HEK293T (cell line): ENCODE data around the gene CC2D1A.
"Not testable (repeated sequence)": the region's sequence is repeated elsewhere in the genome, so short reads cannot be mapped to it uniquely, and the experiment has no call there.

Experiments used
- CTCF ChIA-PET: fragments of 350-600 bp; formaldehyde crosslinking; extraction: SDS; loops from one replicate; lab custom pipeline; 2021; ENCODE audit warnings: antibody characterized with exemption, inconsistent platforms; lab: Yijun Ruan, JAX
- POLR2A ChIA-PET: fragments of 350-600 bp; formaldehyde crosslinking; extraction: SDS; loops from one replicate; lab custom pipeline; 2020; ENCODE audit warnings: antibody characterized with exemption, inconsistent platforms; lab: Yijun Ruan, JAX
- DNase-seq: peaks from one replicate; pipeline ENCODE4 v3.0.0; 2012; ENCODE audit warnings: mixed read lengths; ENCODE audit errors: extremely low spot score
- ARNT ChIP-seq: fragments of 450-650 bp; IDR thresholded peaks from 2 replicates; pipeline ENCODE4 v1.6.1; 2017; ENCODE audit warnings: mild to moderate bottlenecking
- BHLHE40 ChIP-seq: fragments of 450-650 bp; IDR thresholded peaks from 2 replicates; pipeline ENCODE4 v1.6.1; 2016; ENCODE audit warnings: mild to moderate bottlenecking, moderate library complexity, borderline replicate concordance
- CTBP1 ChIP-seq: fragments of 450-650 bp; IDR thresholded peaks from 2 replicates; pipeline ENCODE4 v1.6.1; 2016; ENCODE audit warnings: borderline replicate concordance
- ELF4 ChIP-seq: fragments of 450-650 bp; IDR thresholded peaks from 2 replicates; pipeline ENCODE4 v1.6.1; 2017; ENCODE audit warnings: antibody characterized with exemption
- FOXA1 ChIP-seq: fragments of 450-650 bp; IDR thresholded peaks from 2 replicates; pipeline ENCODE4 v1.6.1; 2016; ENCODE audit warnings: mild to moderate bottlenecking
- FOXK2 ChIP-seq: fragments of 450-650 bp; IDR thresholded peaks from 2 replicates; pipeline ENCODE4 v1.6.1; 2016; ENCODE audit warnings: mild to moderate bottlenecking
- FOXM1 ChIP-seq: fragments of 450-650 bp; IDR thresholded peaks from 2 replicates; pipeline ENCODE4 v1.6.1; 2017; ENCODE audit warnings: mild to moderate bottlenecking, borderline replicate concordance
- HDGF ChIP-seq: fragments of 450-650 bp; IDR thresholded peaks from 2 replicates; pipeline ENCODE4 v1.6.1; 2017; ENCODE audit warnings: antibody characterized with exemption, borderline replicate concordance
- L3MBTL2 ChIP-seq: fragments of 450-650 bp; conservative IDR thresholded peaks from 2 replicates; pipeline ENCODE4 v1.6.1; 2016; ENCODE audit warnings: mild to moderate bottlenecking
- LEF1 ChIP-seq: fragments of 450-650 bp; IDR thresholded peaks from 2 replicates; pipeline ENCODE4 v1.6.1; 2017; ENCODE audit warnings: mild to moderate bottlenecking, borderline replicate concordance
- NFRKB ChIP-seq: fragments of 450-650 bp; IDR thresholded peaks from 2 replicates; pipeline ENCODE4 v1.6.1; 2016; ENCODE audit warnings: mild to moderate bottlenecking, moderate library complexity
- PKNOX1 ChIP-seq: fragments of 450-650 bp; IDR thresholded peaks from 2 replicates; pipeline ENCODE4 v1.6.1; 2016
- SP1 ChIP-seq: fragments of 450-650 bp; IDR thresholded peaks from 2 replicates; pipeline ENCODE4 v1.6.1; 2017
- SUZ12 ChIP-seq: fragments of 450-650 bp; IDR thresholded peaks from 2 replicates; pipeline ENCODE4 v1.6.1; 2016; ENCODE audit warnings: mild to moderate bottlenecking
- TARDBP ChIP-seq: fragments of 450-650 bp; IDR thresholded peaks from 2 replicates; pipeline ENCODE4 v1.6.1; 2016
- ZNF384 ChIP-seq: fragments of 450-650 bp; IDR thresholded peaks from 2 replicates; pipeline ENCODE4 v1.6.1; 2016

The CC2D1A gene

DNA sequence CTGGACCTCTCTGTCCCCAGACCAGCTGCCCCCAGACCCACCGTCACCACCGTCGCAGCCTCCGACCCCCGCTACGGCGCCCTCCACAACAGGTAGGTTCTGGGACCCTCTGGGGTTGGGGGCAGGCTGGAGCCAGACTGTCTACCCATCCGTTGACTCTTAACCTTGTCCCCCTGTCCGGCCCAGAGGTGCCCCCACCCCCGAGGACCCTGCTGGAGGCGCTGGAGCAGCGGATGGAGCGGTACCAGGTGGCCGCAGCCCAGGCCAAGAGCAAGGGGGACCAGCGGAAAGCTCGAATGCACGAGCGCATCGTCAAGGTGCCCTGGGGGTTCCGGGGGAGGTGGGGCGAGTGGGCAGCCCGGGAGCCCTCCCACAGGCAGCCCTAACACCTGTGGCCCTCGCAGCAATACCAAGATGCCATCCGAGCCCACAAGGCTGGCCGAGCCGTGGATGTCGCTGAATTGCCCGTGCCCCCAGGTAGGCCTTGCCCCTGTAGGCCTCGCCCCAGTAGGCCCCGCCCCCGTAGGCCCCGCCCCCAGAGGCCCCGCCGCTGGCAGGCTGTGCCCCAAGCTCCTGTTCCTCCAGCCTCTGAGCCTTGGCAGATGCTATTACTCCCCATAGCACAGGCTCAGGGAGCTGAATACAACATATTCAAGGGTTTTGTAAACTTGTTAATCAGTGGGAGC, 12.9 kb downstream of the CC2D1A start:
- CTCF ChIA-PET, result interaction anchor here (0.6 kb wide), 1 partner anchor 109 kb away, joined by 3 read pairs; no protein-coding TSS in a partner anchor
- TF ChIP-seq ELF4 (no peak), L3MBTL2 (no peak), SUZ12 (no peak), SP1 (no peak), FOXK2 (no peak), FOXM1 (no peak), ARNT (no peak)
- no peak for DNase-seq
- POLR2A ChIA-PET, result no interaction called here

DNA sequence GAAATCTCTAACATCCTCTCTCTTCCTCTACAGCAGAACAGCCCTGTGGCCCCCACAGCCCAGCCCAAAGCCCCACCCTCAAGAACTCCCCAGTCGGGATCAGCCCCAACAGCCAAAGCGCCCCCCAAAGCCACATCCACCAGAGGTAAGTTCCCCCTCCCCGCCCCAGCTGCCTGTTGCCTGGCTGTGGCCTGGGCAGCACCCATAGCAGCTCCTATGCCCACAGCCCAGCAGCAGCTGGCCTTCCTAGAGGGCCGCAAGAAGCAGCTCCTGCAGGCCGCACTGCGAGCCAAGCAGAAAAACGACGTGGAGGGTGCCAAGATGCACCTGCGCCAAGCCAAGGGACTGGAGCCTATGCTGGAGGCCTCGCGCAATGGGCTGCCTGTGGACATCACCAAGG, 14.5 kb downstream of the CC2D1A start:
- ChIA-PET POLR2A (interaction anchor here (0.8 to 1.2 kb wide), 2 partner anchors 13 to 32 kb away, joined by 3 to 5 read pairs; partner anchors contain the start of gene DCAF15), CTCF (no interaction called here)
- DNase-seq, result no peak
- no peak for TF ChIP-seq CTBP1
- no peak for TF ChIP-seq PKNOX1
- no peak for TF ChIP-seq SP1
- no peak for TF ChIP-seq ARNT
- no peak for TF ChIP-seq FOXM1
- TF ChIP-seq ELF4, result no peak
- TF ChIP-seq TARDBP, result no peak
- TF ChIP-seq ZNF384, result no peak
- TF ChIP-seq LEF1, result no peak
- TF ChIP-seq NFRKB, result no peak
- TF ChIP-seq HDGF, result no peak
- no peak for TF ChIP-seq FOXK2
- no peak for TF ChIP-seq BHLHE40
- TF ChIP-seq FOXA1, result no peak
- TF ChIP-seq L3MBTL2, result no peak
- TF ChIP-seq SUZ12, result no peak

DNA sequence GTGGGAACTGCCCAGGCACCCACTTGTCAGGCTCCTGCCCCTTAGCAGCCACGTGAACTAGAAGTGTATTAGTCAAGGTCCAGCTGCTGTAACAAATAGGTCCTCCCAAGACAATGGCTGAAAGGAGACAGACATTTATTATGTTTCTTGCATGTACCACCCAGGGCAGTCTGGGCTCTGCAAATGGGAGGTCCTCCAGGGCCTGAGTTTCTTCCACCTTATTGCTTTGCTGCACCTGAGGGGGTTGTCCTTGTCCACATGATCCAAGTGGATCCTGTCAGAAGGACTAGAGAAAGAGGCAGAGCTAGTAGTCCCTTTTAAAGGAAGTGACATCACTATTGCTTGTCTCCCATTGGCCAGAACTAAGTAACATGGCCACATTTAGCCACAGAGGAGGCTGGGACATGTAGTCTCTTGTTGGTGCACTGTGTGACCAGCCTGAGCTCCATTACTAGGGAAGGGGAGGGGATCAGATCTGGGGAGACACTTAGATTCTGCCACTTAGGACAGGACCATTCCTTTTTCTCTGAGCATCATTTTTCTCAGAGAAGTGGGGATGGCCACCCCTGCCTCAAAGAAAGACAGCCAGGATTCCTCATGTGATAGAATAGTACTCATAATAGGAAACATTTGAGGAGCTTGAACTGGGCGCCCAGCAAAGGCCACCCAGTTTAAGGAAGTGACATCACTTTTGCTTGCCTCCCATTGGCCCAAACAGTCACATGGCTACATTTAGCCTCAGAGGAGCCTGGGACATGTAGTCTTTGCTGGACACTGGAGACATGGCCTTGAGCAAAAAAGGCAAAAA, 15.1 kb downstream of the CC2D1A start:
- CTCF ChIA-PET, result interaction anchor here (0.6 kb wide), 1 partner anchor 64 kb away, joined by 3 read pairs; no protein-coding TSS in a partner anchor
- TF ChIP-seq L3MBTL2 (no peak), LEF1 (no peak), BHLHE40 (no peak), ELF4 (no peak; the same call in 1 of the 2 replicates), SP1 (no peak), TARDBP (no peak), HDGF (no peak), PKNOX1 (no peak), NFRKB (no peak), FOXK2 (no peak), FOXA1 (no peak), ZNF384 (no peak), SUZ12 (no peak), FOXM1 (no peak), CTBP1 (no peak), ARNT (no peak)
- POLR2A ChIA-PET, result interaction anchor here (0.8 to 1.2 kb wide), 2 partner anchors 13 to 32 kb away, joined by 3 to 5 read pairs; partner anchors contain the start of gene DCAF15
- peak; percentile 53 for DNase-seq

DNA sequence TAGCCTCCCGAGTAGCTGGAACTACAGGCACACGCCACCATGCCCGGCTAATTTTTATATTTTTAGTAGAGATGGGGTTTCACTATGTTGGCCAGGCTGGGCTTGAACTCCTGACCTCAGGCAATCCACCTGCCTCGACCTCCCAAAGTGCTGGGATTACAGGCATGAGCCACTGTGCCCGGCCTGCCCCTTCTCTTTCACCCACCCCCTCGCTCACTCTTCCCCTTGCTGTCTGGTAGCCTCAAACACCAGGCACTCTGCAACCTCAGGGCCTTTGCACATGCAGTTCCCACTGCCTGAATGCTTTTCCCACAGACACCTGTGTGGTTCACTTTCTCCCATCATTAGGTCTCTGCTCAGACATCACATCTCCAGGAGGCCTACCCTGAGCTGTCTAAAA, 16.1 kb downstream of the CC2D1A start:
- POLR2A ChIA-PET, CTCF ChIA-PET, DNase-seq: not testable (repeated sequence)

DNA sequence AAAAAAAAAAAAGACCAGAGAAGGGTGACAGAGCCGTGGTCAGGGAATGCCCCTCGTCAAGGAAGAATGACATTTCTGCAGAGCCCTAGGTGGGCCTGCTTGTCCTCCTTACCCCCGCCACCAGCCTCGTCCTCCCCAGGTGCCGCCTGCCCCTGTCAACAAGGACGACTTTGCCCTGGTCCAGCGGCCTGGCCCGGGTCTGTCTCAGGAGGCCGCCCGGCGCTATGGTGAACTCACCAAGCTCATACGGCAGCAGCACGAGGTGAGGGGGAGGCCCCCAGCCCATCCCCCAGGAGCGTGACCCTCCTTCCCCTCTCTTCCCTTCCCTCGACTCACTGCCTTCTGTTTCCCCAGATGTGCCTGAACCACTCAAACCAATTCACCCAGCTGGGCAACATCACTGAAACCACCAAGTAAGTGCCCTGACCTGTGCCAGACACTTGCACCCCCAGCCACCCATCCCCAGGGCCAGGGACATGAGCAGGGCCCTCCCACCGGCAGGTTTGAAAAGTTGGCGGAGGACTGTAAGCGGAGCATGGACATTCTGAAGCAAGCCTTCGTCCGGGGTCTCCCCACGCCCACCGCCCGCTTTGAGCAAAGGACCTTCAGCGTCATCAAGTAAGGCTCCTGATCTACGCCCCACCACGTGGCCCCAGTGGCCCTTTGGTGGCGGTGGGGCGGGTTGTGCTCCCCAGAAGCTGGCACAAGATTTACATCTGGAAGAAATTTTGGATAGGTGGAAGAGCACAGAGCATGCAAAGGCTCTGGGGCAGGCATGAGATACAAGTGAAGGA, 17.4 kb downstream of the CC2D1A start:
- ChIA-PET CTCF (no interaction called here), POLR2A (no interaction called here)
- TF ChIP-seq SUZ12, result no peak
- TF ChIP-seq FOXK2, result no peak
- TF ChIP-seq ZNF384, result no peak
- no peak for TF ChIP-seq ELF4
- TF ChIP-seq PKNOX1, result no peak
- no peak for TF ChIP-seq LEF1
- TF ChIP-seq HDGF, result no peak
- no peak for TF ChIP-seq TARDBP
- TF ChIP-seq NFRKB, result no peak
- no peak for TF ChIP-seq ARNT
- TF ChIP-seq FOXA1, result no peak
- no peak for DNase-seq

- ChIA-PET CTCF (no interaction called here), POLR2A (no interaction called here)
- TF ChIP-seq LEF1 (no peak), ZNF384 (no peak), HDGF (no peak), FOXK2 (no peak), CTBP1 (no peak), L3MBTL2 (no peak), NFRKB (no peak), FOXA1 (no peak), BHLHE40 (no peak), TARDBP (no peak), SUZ12 (no peak), PKNOX1 (no peak), FOXM1 (no peak)
Measured at GRCh38 chr19:13926010-13926409, 20.0 kb downstream of the CC2D1A start.

More at GRCh38 chr19:13926010-13926409, 20.0 kb downstream of the CC2D1A start:
- DNase-seq, result no peak
